GM11168 (cell line): Measurements from ENCODE around the gene BABAM2.
"Not testable (repeated sequence)": the region's sequence is repeated elsewhere in the genome, so short reads cannot be mapped to it uniquely, and the experiment has no call there.

Experiments
- in situ Hi-C: fragments of 300-500 bp; cut with MboI; formaldehyde crosslinking; loops from one replicate; pipeline ENCODE4 v1.12.0; 2022; ENCODE audit warnings: low sequenced_read_pairs; ENCODE audit not compliant: unreplicated experiment

Gene BABAM2

GRCh38 chr2:28318023-28318422, 427.5 kb downstream of the BABAM2 start:
- in situ Hi-C loops, result no loop called here

GRCh38 chr2:28318462-28319117, 428.1 kb downstream of the BABAM2 start:
- in situ Hi-C loops, result no loop called here

GRCh38 chr2:28319118-28320008, 428.8 kb downstream of the BABAM2 start:
- in situ Hi-C loops, result no loop called here

- in situ Hi-C loops, result no loop called here
Measured at GRCh38 chr2:28320009-28320365, 429.5 kb downstream of the BABAM2 start.

GRCh38 chr2:28320371-28320770, 429.8 kb downstream of the BABAM2 start:
- in situ Hi-C loops, result no loop called here

GRCh38 chr2:28321426-28321825, 430.9 kb downstream of the BABAM2 start:
- in situ Hi-C loops, result no loop called here

GRCh38 chr2:28322051-28322450, 431.5 kb downstream of the BABAM2 start:
- in situ Hi-C loops, result no loop called here

- in situ Hi-C loops, result no loop called here
Measured at GRCh38 chr2:28322456-28322855, 431.9 kb downstream of the BABAM2 start.

- in situ Hi-C loops, result no loop called here
Measured at GRCh38 chr2:28322981-28323396, 432.5 kb downstream of the BABAM2 start.

- in situ Hi-C loops, result no loop called here
Measured at GRCh38 chr2:28325173-28325566, 434.6 kb downstream of the BABAM2 start.

GRCh38 chr2:28325567-28326468, 435.3 kb downstream of the BABAM2 start:
- in situ Hi-C loops, result no loop called here

GRCh38 chr2:28326469-28326805, 435.9 kb downstream of the BABAM2 start:
- in situ Hi-C loops, result no loop called here

- in situ Hi-C loops, result no loop called here
Measured at GRCh38 chr2:28326881-28327505, 436.5 kb downstream of the BABAM2 start.

GRCh38 chr2:28327581-28327955, 437.0 kb downstream of the BABAM2 start:
- in situ Hi-C loops, result no loop called here

GRCh38 chr2:28327956-28328922, 437.7 kb downstream of the BABAM2 start:
- in situ Hi-C loops, result no loop called here

GRCh38 chr2:28329184-28329583, 438.7 kb downstream of the BABAM2 start:
- in situ Hi-C loops, result no loop called here

GRCh38 chr2:28330722-28331121, 440.2 kb downstream of the BABAM2 start:
- in situ Hi-C loops, result not testable (repeated sequence)

GRCh38 chr2:28331797-28332196, 441.3 kb downstream of the BABAM2 start:
- in situ Hi-C loops, result not testable (repeated sequence)

GRCh38 chr2:28332696-28333095, 442.2 kb downstream of the BABAM2 start:
- in situ Hi-C loops, result no loop called here
